ENCODE measurements around the gene DBR1.

The DBR1 gene

DNA sequence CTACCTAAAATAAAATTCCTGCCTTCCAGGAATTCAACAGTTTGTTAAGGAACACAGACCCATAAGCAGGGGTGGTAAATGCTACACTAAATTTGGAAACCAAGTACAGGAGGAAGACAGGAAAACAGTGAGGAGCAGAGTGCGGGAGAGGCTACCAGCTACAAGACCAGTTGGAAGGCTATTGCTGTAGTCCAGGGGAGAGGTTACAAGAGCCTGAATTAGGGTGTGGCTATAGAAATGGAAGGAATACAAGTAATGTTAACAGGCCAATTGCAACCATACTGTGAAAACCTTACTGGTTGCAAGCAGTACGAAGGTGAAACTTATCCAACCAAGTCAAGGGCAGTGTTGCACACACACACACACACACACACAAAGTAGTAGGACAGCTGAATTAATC lies 11.5 kb upstream of the DBR1 start:
- DNase-seq (ENCODE audit: extremely low read depth, low read depth), result no peak

GRCh38 chr3:138184994-138185393 lies 10.3 kb upstream of the DBR1 start:
- no peak for TF ChIP-seq CTCF (IDR thresholded peaks at IDR 0.05; ENCODE audit: low read depth, low read length)
- DNase-seq (ENCODE audit: extremely low read depth, low read depth), result no peak

More for the DNA sequence above, 11.5 kb upstream of the DBR1 start:
- TF ChIP-seq CTCF (IDR thresholded peaks at IDR 0.05; ENCODE audit: low read depth, low read length), result no peak

DNA sequence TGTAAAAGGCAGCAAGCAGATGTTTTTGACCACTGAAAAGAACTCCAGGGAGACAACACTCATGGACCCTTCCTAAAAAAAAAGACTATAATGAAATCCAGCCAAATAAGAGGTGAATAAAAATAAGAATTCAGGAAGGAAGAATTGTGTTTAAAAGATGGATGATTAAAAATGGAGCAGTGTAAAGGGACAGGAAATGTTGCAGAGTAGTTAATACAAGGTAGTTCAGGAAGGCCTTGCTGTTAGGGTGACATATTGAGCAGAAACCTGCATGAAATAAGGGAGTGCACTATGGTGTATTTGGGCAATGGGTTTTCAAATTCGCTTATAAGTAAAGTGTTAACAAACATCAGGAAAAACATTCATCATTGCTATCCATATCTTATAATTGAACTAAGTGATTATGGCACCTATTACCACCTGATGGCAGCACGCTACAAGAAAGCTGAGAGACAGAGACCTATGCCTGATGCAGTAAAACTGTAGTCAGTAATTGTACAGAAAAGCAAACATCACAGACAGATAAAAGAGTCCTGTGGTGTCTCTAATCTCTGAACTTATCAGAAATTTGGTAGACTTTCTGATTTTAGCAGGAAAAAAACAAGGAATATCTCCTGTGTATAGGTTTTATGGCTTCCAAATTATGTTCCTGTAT lies 5.8 kb upstream of the DBR1 start:
- DNase-seq (ENCODE audit: extremely low read depth, low read depth), result no peak
- TF ChIP-seq CTCF (IDR thresholded peaks at IDR 0.05; ENCODE audit: low read depth, low read length), result peak; percentile 16

DNA sequence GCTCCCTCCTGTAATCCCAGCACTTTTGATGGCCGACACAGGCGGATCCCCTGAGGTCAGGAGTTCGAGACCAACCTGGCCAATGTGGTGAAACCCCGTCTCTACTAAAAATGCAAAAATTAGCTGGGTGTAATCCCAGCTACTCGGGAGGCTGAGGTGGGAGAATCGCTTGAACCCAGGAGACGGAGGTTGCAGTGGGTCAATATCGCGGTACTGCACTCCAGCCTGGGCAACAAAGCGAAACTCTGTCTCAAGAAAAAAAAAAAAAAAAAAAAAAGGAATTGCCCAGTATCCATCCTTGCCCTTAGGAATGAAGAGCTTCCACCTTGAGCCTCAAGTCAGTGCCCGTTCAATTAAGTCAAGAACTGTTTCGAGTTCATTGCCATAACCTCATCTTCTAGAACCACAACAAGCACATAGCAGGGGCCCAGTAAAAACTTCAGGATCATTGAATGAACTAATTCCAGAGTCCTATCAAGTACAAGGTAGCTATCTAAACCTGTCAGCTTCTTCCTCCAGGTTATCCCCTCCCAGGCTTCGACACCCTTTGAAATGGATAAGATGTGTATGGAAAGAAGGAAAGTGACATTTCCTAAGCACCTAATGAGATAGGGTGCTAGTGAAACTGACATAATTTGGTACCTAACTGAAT lies 826 bp downstream of the DBR1 start:
- no peak for TF ChIP-seq CTCF (IDR thresholded peaks at IDR 0.05; ENCODE audit: low read depth, low read length)
- no peak for DNase-seq (ENCODE audit: extremely low read depth, low read depth)

DNA sequence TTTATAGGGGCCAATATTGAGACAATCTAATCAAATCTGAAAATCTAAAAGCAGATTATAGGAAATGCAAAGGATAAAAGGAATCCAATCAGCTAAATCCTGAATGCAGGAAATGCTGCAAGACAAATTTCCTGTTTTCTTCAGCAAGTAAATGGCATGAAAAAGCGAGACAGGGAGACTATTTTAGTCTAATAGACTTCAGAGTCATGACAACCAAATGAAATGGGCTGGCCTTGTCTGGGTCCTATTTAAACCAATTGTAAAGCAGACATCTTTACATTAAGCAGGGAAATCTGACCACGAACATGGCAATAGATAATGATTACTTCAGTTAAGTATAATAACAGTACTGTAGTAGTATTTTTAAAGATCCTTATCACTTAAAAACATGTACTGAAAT lies 2.1 kb downstream of the DBR1 start:
- no peak for TF ChIP-seq CTCF (IDR thresholded peaks at IDR 0.05; ENCODE audit: low read depth, low read length)

DNA sequence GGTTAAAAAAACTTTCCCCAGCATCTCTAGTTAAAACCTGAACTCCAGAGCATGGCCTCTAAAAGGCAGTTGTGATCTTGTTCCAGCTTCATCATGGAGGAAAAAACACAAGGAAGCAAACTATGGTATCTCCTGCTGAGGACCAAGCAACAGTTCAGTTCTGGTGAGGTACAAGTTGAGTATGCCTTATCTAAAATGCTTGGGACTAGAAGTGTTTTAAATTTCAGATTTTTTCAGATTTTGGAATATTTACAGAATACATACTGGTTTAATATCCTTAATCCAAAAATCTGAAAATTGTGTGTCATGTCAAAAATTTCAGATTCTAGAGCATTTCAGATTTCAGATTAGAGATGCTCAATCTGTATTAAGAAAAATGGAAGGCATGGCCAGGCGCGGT lies 9.7 kb downstream of the DBR1 start:
- TF ChIP-seq CTCF (IDR thresholded peaks at IDR 0.05; ENCODE audit: low read depth, low read length), result no peak
- no peak for DNase-seq (ENCODE audit: extremely low read depth, low read depth)

More for the DNA sequence above, 2.1 kb downstream of the DBR1 start:
- DNase-seq (ENCODE audit: extremely low read depth, low read depth), result no peak

GRCh38 chr3:138157743-138158142 lies 17.0 kb downstream of the DBR1 start:
- DNase-seq (ENCODE audit: extremely low read depth, low read depth), result no peak
- no peak for TF ChIP-seq CTCF (IDR thresholded peaks at IDR 0.05; ENCODE audit: low read depth, low read length)
